ENCODE data around the gene AP5Z1.

The AP5Z1 gene

DNA sequence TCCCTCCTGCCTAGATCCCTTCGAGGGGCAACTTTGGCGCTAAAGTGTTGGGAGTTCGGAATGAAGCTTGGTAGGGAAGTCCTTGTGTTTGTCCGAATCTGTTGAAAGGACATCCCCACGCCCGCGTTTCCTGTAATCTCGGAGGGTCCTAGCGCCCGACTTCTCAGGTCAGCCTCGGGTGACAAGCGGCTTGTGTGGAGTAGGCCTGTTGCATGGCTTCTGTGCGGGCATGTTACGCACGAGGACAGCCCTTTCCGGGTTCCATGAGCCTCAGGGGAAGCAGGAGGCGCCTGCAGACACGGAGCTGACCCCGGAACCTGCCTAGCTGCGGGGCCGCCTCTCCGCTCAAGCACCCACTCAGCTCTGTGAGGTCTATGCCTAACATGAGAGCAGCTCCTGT, 28.4 kb upstream of the AP5Z1 start:
- no peak for DNase-seq

DNA sequence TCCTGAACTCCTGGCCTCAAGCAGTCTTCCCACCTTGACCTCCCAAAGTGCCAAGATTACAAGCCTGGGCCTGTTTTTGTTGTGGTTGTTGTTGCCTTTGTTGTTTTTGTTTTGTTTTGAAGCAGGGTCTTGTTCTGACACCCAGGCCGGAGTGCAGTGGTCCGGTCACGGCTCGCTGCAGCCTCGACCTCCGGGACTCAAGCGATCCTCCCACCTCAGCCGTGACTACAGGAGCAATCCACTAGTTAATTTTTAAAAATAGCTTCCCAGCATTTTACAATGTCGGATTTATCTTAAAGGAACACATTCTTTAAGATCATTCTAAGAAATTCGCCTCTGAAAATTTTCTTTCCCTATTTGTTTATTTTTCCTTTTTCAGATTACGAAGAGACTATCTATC, 27.7 kb upstream of the AP5Z1 start:
- no peak for DNase-seq

DNA sequence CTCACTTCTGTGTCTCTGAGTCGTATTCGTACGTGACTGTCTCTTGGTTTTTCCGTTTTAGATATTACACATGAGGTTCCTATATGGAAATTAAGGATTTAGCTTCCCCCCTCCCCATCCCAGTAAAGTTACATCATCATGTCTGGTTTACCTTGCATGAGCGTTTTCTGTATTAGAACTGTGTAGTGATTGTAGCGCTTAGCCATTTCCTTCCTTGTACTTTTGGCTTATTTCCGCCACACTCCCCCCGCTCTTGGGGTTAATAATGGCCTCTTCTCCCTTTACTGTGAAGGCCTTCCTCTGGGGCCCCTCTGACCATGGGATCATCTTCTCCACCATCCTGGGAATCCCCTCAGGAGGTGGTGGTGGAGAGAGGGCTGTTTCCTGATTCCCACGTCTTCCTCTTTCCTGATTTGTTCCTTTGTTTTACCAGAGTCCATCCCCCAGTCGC, 27.2 kb upstream of the AP5Z1 start:
- no peak for DNase-seq

DNA sequence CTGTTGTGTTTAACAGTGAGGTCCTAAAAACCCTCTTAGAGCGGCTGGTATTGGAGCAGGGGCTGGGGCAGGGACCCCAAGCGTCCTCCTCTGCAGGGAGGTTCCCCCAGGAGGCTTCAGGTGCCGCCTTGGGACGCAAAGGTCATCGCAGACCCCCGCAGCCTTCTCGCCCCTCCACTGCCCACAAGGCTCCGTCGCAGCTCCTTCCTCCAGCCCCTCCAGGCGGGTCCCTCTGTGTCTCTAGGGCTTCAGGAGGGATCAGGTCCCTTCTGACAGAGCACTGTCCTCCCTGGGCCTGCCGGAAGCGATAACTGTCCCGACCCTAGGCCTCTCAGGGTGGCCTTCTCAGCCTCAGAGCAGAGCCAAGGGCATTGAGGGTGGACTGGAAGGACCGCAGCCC, 26.1 kb upstream of the AP5Z1 start:
- DNase-seq: no peak

DNA sequence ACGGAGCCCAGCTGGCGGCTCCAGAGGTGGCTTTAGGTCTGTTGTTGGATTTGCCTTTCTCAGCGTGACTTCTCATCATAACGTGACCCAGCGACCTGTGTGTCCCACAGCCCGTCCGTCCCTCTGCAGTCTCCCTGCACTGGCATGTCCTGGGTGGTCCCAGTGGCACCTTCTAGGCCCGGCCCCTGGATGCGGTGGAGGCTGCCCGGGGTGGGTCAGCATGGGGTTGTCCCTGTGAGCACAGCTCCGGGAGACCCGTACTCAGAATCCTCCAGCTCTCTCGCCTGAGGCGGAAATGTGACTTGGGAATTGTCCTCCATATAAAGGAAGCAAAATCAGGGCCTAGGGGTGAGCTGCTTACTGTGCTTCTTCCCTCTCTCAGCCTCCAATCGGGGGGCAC, 25.6 kb upstream of the AP5Z1 start:
- no peak for DNase-seq

DNA sequence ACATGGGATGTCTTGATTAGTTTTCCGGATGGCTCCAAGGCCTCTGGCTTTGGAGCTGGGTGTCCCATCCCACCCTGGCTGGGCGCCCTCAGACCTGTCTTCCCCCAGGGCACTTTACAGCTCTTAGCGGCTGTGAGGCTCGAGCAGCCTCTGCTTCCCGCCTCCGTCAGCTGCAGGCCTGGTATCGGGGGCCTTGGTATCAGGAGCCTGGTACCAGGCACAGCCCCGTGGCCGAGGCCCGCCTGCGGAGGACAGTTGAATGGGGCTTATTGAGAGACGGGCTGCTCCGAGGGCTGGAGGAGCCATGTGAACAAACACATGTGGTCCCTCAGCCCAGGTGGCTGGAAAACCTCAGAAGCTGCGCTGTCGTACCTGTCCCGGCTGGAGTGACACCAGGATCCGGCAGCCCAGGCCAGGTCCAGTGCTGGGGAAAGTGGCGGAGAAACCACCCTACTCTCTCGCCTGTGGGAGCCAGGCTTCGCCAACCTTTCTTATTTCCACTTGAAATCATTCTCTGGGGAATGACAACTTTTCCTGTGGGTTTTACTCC, 23.9 kb upstream of the AP5Z1 start:
- no peak for DNase-seq

DNA sequence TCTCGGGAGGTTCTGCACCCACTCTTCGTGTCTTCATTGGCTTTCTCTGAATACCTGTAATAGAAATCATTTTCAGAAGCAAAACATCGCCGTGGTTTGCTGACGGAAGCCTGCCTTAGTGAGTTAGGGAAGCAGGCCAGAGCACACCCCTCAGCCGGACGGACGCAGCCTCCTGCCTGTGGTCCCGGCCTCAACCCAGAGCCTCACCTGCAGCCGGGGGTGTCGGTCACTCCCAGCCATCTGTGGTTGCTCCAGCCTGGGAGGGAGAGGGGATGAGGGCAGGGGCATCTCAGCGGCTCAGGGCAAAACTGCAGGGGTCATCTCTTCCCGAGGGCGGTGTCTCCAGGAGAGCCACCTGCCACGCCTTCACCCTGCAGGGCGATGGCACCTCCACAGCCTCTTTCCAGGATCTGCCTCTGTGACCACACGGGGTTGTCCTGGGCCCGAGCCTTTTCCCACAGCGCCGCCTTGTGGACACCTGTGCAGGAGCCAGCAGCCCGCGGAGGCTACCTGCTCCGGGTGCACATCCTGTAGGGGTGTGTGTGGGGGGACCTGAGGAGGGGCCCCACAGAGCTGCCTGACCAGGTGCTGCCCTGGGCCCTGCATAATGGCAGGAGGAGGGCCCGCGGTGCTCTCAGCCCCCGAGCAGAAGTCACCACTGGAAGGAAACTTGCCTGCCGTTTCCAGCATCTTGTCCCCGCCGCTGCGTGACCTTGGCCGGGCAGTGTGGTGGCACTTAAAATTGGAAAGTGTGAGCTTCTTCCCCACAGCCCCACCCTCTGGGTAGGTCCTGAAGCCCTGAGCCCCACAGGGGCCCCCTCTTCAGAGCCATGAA, 21.6 kb upstream of the AP5Z1 start:
- DNase-seq: peak; percentile 76 to 89

DNA sequence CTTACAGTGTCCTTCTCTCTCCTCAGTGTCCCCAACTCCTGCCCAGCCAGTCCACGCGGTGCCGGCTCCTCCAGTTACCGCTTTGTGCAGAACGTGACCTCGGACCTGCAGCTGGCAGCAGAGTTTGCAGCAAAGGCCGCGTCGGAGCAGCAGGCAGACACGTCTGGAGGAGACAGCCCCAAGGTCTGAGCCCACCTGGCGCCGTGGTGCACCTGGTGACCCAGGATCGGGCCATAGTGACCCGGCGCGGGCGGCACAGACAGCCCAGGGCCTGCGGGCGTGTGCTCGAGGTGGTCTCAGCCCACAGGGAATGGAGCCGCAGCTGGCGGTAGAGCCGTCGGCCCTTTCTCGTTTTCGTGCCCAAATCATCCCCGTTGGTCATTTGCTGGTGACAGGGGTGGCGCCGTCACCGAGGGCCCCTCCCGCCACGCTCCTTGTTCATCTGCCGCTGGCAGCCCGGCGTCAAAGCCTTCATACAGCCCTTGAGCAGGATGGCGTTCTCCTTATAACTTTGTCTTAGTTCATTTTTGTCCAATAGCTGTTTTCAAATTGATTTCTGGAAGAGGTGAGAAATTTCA, 20.9 kb upstream of the AP5Z1 start:
- no peak for DNase-seq

DNA sequence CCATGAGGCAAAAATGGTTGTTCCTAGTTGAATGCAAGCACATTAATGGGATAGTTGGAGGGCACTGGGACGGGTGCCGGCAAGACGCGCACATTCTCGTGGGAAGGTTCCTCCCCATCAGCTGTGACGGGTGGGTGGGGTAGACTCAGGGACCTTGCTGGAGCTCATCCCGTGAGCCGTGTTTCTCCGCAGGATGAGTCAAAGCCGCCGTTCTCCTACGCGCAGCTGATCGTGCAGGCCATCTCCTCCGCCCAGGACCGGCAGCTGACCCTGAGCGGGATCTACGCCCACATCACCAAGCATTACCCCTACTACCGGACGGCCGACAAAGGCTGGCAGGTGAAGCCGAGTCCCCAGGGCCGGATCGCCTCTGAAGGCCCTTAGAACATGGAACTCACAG, 20.4 kb upstream of the AP5Z1 start:
- DNase-seq: no peak

DNA sequence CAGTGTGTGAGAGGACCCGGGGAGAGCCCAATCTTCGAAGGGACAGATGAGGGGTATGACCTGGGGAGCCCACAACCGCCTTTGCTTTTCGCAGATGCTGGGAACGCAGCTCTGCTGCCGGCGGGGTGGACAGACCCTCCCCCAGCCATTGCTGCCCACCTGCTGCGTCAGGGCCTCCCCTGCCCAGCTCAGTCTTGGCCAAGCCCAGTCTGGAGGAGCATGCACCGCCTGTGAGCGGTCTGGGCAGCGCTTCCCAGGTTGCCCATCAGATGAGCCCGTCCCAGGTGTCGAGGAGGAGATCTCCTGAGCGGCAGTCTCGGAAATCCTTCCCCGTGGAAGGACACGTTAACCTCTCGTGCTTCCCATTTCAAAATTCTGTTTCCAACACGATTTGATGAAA, 17.3 kb upstream of the AP5Z1 start:
- no peak for DNase-seq

DNA sequence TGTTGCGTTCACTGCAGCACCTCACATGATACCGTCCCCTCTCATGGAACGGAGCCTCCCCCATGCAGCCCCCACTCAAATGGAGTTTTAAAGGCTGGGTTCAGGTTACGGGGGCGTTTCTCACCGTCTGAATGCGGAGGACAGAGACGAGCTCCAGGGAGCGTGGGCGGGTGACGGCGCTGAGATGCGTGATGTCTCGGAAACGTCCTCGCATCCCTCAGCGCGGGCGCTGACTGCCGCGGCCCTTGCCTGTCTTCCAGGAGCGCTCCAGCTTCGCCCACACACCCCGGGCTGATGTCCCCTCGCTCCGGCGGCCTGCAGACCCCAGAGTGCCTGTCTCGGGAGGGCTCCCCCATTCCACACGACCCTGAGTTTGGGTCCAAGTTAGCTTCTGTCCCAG, 16.6 kb upstream of the AP5Z1 start:
- DNase-seq: no peak

DNA sequence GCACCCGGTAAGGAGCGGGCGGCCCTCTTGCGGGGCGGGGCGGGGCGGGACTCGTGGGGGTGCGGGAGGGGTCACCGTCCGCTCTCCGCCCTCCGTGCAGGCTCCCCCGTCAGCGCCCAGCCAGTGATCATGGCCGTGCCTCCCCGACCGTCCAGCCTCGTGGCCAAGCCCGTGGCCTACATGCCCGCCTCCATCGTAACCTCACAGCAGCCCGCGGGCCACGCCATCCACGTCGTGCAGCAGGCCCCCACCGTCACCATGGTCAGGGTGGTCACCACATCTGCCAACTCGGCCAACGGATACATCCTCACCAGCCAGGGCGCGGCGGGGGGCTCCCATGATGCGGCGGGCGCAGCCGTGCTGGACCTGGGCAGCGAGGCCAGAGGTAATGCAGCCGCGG, 16.2 kb upstream of the AP5Z1 start:
- DNase-seq: no peak

DNA sequence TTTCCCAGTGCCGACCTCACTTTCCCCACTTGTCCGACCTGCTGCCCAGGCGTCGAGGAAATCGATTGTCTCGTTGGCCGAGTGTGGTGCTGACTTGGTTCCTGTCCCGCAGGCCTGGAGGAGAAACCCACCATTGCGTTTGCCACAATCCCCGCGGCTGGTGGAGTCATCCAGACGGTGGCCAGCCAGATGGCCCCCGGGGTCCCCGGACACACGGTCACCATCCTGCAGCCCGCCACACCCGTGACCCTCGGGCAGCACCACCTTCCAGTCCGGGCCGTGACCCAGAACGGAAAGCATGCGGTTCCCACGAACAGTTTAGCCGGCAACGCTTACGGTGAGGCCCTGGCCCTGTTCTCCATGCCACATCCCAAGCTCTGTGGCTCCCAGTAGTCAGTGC, 14.5 kb upstream of the AP5Z1 start:
- DNase-seq: no peak

DNA sequence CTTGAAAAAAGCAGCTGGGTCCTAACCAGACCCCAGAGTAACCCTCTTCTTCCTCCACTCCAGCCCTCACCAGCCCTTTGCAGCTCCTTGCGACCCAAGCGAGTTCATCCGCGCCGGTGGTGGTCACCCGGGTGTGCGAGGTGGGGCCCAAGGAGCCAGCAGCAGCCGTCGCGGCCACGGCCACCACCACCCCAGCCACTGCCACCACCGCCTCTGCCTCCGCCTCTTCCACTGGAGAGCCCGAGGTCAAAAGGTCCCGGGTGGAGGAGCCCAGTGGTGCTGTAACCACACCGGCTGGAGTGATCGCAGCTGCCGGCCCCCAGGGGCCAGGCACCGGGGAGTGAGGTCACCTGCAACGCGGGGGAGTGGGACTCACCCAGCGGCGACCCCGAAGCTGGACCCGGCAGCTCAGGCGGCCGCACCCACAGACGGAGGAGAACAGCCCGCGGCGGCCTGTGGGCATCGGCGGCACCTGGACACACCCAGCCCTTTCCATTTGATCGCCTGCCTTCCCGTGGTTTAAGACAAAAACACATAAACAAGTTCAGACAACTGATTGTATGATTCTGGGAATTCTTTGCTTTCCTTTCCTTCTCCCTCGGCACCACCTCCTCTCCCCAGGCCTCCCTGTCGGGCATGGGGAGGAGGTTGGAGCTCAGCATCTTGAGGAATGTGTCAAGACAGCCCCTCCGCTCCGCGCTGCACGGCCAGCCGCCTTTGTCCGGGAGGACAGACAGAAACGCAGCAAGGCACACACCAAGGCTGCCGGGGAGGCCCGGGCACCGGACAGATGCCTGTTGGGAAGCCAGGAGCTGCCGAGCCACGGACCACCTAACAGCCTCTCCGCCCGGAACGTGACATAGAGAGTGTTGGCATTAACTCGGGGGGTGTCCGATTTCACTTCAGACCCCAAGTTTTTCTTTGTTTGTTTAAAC, 13.0 kb upstream of the AP5Z1 start:
- no peak for DNase-seq

DNA sequence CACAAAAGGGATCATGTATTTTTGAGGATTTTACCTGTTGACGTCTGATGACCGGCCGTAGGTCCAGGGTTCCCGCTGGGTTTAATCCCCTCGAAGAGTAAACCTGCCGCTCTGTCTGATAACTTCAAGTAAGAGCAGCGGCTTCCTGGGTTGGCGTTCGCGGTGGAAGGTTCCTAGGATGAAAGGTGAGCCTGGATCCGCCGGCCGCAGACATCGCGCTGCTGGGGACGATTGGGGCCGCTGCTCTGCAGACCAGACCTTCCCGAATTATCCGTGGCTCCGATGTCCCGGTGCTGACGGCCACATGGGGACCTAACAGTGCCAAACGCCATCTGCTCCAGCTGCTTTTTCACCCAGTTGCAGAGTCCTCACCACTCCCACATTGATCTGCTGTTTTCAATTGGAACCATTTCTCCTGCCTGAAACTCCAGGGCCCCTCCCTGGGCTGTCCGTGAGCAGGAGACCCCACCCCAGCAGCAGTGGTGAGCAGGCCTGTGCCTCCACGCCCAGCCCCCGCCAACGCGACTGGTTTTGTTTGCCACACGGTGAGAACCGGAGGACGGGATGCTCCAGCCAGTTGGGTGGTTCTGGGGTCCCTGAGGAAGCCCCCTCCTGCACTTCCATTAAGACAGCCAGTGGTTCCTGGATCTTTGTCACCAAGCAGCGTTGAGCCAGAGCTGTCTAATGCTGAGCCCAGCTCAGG, 12.2 kb upstream of the AP5Z1 start:
- DNase-seq: no peak

DNA sequence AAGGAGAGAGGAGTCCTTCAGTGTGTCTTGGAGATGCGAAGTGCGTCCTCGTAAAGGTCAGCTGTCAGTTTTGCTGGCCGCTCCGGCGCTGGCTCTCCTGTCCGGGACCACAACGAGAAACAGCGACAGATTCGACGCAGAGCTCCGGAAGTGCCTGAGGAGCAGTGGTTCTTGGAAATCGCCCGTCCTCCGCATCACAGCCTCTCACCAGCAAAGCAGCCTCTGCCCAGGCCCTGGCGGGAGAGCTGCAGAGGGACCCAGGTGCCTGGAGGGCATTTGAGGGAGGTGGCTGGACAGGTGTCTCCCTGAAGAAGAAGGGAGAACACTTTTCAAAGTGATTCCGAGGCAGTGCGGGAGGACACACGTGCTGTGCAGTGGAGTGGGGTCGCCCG, 11.6 kb upstream of the AP5Z1 start:
- no peak for DNase-seq

DNA sequence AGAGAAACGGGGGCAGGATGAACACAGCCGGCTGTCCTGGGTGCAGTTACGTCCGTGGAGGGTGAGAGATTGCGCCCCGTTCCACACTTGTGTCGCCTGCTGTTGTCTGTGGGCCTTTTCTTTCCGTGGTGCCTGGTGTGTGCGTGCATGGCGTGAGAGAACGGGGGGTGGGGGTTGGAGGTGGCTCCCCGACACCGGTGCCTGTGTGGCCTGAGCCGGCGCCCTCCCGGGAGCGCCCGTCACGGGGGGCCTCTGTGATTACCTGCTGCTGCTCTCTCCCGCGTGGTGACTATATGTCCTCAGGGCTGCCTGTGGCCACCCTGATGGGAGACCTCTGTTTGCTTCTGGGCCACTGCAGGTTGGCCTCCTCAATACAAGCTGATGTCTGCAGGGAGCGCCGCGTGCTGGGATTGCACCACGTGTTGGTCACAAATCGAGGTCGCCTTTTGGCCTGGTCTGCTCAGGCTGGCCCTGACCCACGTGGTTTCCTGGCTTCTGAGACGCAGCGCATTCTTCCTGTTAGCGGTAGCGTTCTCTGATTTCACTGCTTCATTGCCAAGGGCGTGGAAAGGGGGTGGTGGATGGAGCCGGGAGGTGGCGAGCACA, 10.9 kb upstream of the AP5Z1 start:
- DNase-seq: no peak

DNA sequence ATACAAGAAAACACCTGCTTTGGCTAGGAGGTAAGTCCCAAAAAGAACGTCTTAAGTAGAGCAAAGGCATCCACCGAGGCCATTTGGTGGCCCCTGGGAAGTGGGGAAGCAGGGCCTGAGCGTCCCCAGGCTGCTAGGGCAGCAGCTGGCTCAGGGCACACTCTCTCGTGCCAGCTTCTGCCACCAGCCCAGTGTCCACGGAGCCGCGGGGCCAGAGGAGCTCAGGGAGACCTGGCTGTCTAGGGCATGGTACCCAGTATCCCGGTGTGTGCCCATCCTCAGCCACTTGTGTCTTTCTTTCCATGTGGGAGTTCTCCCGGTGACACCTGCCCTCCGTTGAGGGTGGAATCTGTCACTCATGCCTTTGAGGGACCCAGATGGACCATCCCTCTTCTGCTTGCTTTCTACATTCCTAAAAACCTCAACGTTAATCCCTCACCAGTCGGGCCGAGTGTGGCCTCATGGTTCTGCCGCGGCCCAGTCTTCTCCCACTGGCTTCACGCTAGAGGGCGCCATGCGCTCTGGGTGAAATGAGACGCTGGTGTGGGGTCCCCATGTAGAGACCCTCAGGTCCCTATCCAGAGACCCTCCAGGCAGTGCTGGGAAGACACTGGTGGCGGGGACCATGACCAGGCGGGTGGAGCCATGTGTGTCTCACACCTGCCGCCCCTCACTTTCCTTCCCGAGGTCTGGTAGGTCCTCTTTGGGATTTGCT, 9.5 kb upstream of the AP5Z1 start:
- no peak for DNase-seq

DNA sequence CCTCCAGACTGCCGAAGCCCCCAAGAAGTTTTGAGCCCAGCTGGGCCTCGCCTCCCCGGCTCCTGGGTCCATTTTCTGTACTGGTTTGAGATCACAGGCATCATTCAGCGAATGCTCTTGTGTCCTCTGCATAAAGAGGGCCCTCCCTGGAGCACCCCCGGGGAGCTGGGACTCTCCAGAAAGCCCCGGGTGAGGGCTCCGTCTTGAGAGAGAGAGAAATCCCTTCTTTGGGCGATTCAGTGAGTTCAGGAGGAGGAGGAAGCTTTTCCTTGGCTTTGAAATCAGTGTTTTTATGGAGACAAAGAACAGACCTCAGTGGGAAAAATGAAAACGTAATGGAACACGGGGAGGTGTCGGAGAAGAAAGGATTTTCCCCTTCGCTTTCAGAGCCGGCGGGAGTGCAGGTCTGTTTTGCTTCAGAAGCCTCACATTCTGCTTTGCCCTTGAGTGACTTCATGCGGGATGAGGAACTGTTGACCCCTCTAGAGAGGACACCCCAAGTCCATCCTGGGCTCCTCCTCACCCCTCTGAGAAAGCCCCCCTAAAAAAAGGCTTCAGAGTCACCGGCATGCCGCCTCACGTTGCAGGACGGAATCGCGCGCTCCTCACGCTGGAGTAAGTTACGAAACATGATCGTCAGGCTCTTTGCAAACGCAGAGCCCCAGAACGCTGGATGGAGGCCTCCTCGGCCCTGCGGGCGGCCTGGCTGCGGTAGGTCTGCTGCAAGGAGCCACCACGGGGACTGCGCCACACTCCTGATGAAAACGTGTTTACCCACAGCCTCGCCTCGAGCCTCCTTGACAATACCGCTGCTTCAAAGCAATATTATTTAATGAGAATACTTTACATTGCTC, 8.5 kb upstream of the AP5Z1 start:
- DNase-seq: no peak
